NCI-H460 (cell line): Measurements from ENCODE around the gene UGT2A2. TPM values are rescaled to one million over a fixed set of nuclear protein-coding genes. Genes with fewer than 3 reads are reported as not detected.
"Not testable (repeated sequence)": the region's sequence is repeated elsewhere in the genome, so short reads cannot be mapped to it uniquely, and the experiment has no call there.

Experiments used
- DNase-seq: peaks from one replicate; pipeline ENCODE4 v3.0.0-alpha.2; 2016; ENCODE audit warnings: low read depth; ENCODE audit errors: extremely low read depth
- polyA plus RNA-seq: library from polyadenylated mRNA; depleted of rRNA; stranded (reverse); fragments of >200 nt; gene quantifications from 2 replicates; pipeline ENCODE4 v1.2.3, GENCODE V29; 2014; cell fraction: nucleus; rRNA removed
- total RNA-seq: library from RNA; depleted of rRNA; stranded (reverse); fragments of >200 nt; shearing (Covaris generic); gene quantifications from 2 replicates; pipeline ENCODE4 v1.2.3, GENCODE V29; 2014; rRNA removed

The UGT2A2 gene
- total RNA-seq, result not detected in 2 replicates
- polyA plus RNA-seq, result not detected in 2 replicates

DNA sequence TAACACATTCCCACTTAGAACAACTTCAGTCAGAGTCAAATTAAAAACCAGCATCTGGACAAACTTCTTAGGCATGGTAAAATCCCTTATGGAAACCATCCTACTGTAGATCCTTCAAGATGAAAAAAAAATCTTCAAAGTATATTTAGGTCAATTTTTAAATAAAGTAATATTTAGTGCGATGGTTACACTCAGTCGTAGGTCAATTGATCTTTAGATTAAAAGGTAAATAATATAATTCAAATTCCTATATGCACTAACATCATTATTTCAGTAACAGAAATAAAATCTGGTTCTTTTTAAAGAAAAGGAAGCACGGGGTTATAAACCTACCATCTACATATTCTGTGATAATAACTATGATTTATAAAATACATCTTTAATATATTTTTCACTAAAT lies at the start of gene UGT2A2:
Gene UGT2A2 (minus strand): TSS at position 101 of the 400 bp plus-strand sequence. CDS start 2 bp downstream, at position 99.
- DNase-seq, result no peak

DNA sequence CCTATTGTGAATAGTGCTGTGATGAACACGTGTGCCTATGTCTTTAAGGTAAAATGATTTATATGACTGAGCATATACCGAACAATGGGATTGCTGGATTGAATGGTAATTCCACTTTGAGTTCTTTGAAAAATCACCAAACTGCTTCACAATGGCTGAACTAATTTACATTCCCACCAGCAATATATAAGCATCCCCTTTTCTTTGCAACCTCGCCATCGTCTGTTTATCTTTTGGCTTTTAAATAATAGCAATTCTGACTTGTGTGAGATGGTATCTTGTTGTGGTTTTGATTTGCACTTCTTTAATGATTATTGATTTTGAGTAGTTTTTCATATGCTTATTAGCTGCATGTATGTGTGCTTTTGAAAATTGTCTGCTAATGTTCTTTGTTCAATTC lies 45.4 kb upstream of the UGT2A2 start:
- no peak for DNase-seq

DNA sequence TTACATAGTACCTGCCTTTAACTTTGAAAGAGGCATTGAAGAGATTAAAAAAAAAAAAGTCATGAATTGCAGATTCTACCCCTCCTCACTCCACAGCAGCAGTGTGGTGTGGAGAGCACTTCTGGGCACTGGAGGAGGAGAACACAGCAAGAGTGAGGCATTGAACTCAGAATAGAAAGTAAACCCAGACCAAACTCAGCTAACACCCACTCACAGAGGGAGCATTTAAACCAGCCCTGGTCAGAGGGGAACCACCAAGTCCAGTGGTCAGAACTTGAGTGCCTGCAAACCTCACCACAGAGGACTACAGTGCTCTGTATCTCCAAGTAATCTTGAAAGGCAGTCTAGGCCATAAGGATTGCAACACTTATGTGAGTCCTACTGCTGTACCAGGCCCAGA lies 29.2 kb upstream of the UGT2A2 start:
- DNase-seq, result no peak

GRCh38 chr4:69664009-69664408 lies 24.6 kb upstream of the UGT2A2 start:
- not testable (repeated sequence) for DNase-seq

DNA sequence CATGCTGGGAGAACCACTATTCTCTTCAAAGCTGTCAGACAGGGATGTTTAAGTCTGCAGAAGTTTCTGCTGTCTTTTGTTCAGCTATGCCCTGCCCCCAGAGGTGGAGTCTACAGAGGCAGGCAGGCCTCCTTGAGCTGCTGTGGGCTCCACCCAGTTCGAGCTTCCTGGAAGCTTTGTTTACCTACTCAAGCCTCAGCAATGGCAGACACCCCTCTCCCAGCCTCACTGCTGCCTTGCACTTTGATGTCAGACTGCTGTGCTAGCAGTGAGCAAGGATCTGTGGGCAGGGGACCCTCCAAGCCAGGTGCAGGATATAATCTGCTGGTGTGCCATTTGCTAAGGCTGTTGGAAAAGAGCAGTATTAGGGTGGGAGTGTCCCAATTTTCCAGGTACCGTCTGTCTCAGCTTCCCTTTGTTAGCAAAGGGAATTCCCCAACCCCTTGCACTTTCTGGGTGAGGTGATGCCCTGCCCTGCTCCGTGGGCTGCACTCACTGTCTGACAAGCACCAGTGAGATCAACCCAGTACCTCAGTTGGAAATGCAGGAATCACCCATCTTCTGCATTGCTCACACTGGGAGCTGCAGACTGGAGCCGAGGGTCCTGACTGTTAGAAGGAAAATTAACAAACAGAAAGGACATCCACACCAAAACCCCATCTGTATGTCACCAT lies 21.8 kb upstream of the UGT2A2 start:
- DNase-seq, result not testable (repeated sequence)

- no peak for DNase-seq
These were observed 18.7 kb upstream of the UGT2A2 start for GRCh38 chr4:69658133-69658532.

- DNase-seq, result no peak
These were observed 17.3 kb upstream of the UGT2A2 start for GRCh38 chr4:69656653-69657158.

- DNase-seq, result no peak
These were observed 13.7 kb upstream of the UGT2A2 start, which contains the start of gene UGT2A1 for GRCh38 chr4:69653147-69653546. Gene UGT2A1 (minus strand): TSS chr4:69653247. CDS start chr4:69647644, 5,603 bp downstream.

DNA sequence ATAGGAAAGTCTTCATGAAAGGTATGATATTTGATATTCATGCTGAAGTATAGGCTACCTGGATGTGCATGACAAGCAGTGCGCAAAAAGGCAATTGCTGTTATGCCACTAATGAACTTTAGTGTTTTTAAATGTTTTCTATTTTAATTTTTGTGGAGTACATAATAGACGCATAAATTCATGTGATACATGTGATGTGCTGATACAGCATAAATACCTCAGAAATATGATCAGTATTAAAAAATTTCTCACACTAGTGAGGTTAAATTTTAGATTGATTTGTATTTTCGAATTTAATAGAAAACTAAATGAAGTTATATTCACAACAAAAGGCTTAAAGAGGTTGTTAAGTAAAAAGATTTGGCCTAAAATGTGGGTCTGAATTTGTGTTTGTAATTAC lies 11.4 kb upstream of the UGT2A2 start:
- DNase-seq, result no peak

- no peak for DNase-seq
These were observed 10.2 kb upstream of the UGT2A2 start for GRCh38 chr4:69649629-69650028.

DNA sequence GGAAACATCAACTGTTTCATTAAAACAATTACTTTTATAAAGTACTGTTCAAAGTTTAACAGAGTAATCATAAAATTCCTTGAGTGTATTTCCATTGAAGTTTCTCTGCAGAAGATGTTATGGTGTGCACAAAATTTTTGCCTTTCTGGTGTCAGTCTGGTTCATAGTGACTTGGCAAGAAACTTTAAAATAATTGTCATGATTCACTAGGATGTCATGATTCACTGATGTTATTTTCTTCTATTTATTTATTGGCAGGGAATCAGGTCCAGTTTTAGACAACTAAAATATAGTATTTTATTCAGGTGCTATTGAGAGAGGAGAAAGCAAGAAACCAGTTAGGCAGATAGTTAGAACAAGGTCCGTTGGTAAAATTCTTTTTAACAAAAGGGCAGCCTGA lies 9.8 kb upstream of the UGT2A2 start:
- DNase-seq, result no peak

DNA sequence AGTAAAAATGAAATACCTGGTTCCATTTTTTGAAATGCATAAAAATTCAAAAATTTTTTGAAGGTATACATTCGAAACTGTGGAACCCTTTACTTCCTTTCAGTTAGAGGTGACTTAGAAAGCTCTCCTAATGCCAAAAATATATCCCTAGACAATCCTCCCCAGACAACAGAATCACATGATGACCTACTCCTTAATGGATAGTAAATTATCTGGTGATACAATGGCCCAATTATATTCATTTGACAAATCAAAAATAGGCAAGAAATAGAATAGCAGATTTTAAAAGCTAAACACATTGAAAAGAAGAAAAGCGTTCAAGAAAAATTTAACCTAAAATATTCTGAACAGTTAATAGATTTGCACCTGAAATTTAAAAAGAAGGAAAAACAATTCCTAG lies 3.5 kb upstream of the UGT2A2 start:
- no peak for DNase-seq

- DNase-seq, result no peak
These were observed 847 bp upstream of the UGT2A2 start for GRCh38 chr4:69640289-69640688.

DNA sequence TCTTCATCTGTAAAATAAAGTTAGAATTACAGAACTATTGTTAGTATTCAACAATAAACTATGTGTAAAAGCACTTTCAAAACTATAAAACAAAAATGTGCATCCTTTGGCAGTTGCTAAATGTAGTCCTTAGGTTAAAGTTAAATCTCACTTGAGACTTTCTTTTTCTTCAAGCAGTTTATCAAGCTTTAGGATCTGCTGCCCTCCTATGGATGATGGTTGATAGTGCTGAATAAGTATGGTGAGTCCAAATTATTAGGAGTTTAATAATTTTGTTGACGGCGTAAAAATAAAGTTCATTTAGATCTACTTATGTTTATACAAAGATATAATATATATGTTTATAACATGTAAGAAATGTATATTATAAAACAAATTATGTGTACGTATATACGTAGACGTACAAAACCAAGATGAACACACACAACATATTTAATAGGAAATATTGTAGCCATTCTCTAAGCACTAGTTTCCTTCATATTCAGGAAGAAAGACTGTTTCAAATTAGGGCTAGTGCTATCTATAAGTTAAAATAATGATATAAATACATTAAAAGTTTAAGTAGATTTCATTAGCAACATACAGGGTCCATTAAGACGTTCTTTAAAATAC lies 22.3 kb downstream of the UGT2A2 start:
- DNase-seq, result peak; percentile 47

DNA sequence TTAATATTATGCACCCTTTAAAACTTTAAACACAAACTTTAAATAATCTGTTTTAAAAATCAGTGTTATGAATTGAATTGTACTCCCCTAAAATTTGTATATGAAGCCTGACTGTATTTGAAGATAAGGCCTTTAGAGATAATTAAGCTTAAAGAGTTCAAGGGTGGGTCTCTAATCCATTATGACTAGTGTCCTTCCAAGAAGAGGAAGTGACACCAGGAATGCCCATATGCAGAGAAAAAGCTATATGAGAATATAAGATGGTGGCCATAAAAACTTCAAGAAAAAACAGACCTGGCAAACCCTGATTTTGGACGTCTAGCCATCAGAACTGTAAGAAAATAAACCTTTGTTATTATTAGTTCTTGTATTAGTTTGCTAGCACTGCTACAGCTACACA lies 29.0 kb downstream of the UGT2A2 start:
- no peak for DNase-seq

- DNase-seq, result no peak
These were observed 38.4 kb downstream of the UGT2A2 start for GRCh38 chr4:69601065-69601464.

DNA sequence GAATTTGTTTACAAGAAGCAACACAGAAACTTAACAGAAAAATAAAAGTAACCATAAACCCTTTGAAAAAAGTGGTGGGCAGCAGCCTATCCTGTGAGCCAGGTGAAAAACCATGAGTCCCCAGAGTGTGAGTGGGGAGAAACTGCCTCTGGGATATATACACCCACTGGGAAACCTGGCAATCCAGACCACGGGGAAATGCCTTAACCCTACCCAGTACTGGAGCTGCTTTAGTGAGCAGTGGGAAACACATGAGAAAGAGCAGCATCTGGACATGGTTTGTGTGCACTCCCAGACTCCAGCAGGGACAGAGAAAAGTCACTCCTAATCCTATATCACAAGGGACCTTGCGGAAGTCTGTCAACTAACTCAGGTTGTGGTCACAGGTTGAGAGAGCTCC lies 39.4 kb downstream of the UGT2A2 start:
- DNase-seq, result no peak

GRCh38 chr4:69594382-69594781 lies 45.1 kb downstream of the UGT2A2 start:
- no peak for DNase-seq

DNA sequence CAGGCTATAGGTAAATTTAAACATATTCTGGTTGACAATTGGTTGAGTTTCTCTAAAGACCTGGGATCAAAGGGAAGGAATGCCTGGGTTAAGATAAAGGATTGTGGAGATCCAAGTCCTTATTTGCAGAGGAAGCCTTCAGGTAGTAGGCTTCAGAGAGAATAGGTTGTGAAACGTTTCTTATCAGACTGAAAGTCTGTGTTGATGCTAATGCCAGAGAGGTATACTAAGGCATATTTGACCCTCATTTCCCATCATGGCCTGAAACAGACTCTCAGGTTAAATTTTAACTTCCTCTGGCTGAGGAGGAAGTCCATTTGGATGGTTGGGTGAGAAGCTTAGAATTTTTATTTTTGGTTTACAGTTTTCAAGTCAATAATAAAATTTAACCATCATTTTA lies 48.1 kb downstream of the UGT2A2 start:
- DNase-seq, result no peak

GRCh38 chr4:69589884-69590283 lies 49.6 kb downstream of the UGT2A2 start:
- DNase-seq, result no peak

- DNase-seq, result no peak
These were observed 55.3 kb downstream of the UGT2A2 start for GRCh38 chr4:69584135-69584534.

GRCh38 chr4:69583543-69583942 lies 55.9 kb downstream of the UGT2A2 start:
- DNase-seq, result no peak
